Mucosa of descending colon (tissue), 3 donors: ENCODE data around the gene CEP112. TPM values are rescaled to one million over a fixed set of nuclear protein-coding genes. Genes with fewer than 3 reads are reported as not detected.

ENCODE experiments used
- ATAC-seq: fragments of 200-7000 bp; cut with Tn5 transposase; one replicate; pipeline ENCODE4 v1.9.1; 2020; ENCODE audit warnings: mild to moderate bottlenecking, moderate library complexity
- DNase-seq, 3 donors: peaks; one replicate each; pipeline ENCODE4 v3.0.0-alpha.2; 2020
- H3K36me3 ChIP-seq: fragments of 200-600 bp; one replicate; pipeline ENCODE4 v1.8.0; 2021; ENCODE audit warnings: low read depth, mild to moderate bottlenecking
- H3K4me1 ChIP-seq: fragments of 200-600 bp; one replicate; pipeline ENCODE4 v1.8.0; 2021; ENCODE audit warnings: low read depth, mild to moderate bottlenecking
- H3K4me3 ChIP-seq: fragments of 200-600 bp; one replicate; pipeline ENCODE4 v1.8.0; 2021; ENCODE audit warnings: mild to moderate bottlenecking
- H3K9me3 ChIP-seq: fragments of 200-600 bp; one replicate; pipeline ENCODE4 v1.8.0; 2021; ENCODE audit warnings: mild to moderate bottlenecking
- intact Hi-C, 2 donors: fragments of 100-400 bp; cut with DNase I in 1 of 2; cut with micrococcal nuclease in 1 of 2; formaldehyde crosslinking; loops; one replicate each; pipeline versions ENCODE4 v1.11.0 to v1.11.1; 2022; cut with DNase I, micrococcal nuclease
- total RNA-seq, 3 donors: library from RNA; stranded (reverse); fragmentation: NEBNext Ultra II Directional in 2 of 3; extraction: Animal tissue kit (Norgen Biotek cat#: 25700) in 2 of 3; gene quantifications; one replicate each; pipeline versions ENCODE4 v1.2.1 to v1.2.4, GENCODE V29; 2021 to 2023
- TF ChIP-seq, protein P1 (sequence below): fragments of 200-600 bp; IDR thresholded peaks from one replicate; pipeline ENCODE4 v1.8.0; 2022; ENCODE audit warnings: antibody characterized with exemption, mild to moderate bottlenecking
- donor health status: DM: no; HTN: no; CAD: no; lungs with moderate emphysema.
- donor health status: DM: no; HTN: no; CAD: no.
- donor health status: DM: no; HTN: yes; CAD: no.

The CEP112 gene
- total RNA-seq, 3 donors from 2014 or later, result 6.3 to 18.5 (median 7.0) TPM

DNA sequence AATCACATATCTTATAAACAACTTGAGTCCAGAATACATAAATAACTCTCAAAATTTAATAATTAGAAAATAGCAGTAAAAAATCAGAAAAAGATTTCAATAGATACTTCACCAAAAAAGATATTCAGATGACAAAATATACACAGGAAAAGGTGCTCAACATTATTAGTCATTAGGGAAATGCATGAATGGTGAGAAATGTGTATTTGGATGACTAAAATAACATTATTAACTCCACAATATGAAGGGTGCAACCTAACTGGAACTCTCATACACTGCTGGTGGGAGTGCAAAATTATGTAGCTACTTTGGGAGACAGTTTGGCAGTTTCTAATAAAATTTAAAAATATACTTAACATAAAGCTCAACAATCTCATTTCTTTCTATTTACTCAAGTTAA lies 368.2 kb downstream of the CEP112 start:
- Histone ChIP-seq H3K9me3 (no peaks in the 10 kb centered on the region), H3K4me3 (no peak overlapping the region), H3K4me1 (no peaks in the 10 kb centered on the region), H3K36me3 (no peaks in the 10 kb centered on the region)
- TF ChIP-seq, protein P1, sequence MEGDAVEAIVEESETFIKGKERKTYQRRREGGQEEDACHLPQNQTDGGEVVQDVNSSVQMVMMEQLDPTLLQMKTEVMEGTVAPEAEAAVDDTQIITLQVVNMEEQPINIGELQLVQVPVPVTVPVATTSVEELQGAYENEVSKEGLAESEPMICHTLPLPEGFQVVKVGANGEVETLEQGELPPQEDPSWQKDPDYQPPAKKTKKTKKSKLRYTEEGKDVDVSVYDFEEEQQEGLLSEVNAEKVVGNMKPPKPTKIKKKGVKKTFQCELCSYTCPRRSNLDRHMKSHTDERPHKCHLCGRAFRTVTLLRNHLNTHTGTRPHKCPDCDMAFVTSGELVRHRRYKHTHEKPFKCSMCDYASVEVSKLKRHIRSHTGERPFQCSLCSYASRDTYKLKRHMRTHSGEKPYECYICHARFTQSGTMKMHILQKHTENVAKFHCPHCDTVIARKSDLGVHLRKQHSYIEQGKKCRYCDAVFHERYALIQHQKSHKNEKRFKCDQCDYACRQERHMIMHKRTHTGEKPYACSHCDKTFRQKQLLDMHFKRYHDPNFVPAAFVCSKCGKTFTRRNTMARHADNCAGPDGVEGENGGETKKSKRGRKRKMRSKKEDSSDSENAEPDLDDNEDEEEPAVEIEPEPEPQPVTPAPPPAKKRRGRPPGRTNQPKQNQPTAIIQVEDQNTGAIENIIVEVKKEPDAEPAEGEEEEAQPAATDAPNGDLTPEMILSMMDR, result no peak
- intact Hi-C loops, result no loop called here
- DNase-seq (no peak), ATAC-seq (no peak)

DNA sequence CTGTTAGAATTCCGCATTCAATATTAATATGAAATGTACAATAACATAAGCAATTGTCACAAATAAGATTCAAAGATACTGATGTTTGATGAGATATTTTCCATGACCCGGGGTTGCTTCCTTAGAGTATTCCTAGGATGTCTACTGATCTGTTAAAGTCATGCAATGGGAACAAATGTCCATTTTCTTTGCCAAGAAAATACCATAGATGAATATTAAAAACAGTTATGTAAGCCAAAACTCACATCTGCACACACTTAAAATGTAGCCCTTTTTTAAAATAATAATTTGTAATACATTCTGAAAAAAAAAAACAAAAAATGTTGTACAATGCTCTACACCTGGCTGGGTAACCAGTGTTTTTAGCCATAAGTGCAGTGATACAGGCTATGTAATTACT lies 371.1 kb downstream of the CEP112 start:
- Histone ChIP-seq H3K9me3 (no peaks in the 10 kb centered on the region), H3K36me3 (no peaks in the 10 kb centered on the region), H3K4me1 (no peaks in the 10 kb centered on the region), H3K4me3 (no peak overlapping the region)
- intact Hi-C loops, result no loop called here
- ATAC-seq, result no peak
- TF ChIP-seq, protein P1, result no peak
- DNase-seq, result no peak

DNA sequence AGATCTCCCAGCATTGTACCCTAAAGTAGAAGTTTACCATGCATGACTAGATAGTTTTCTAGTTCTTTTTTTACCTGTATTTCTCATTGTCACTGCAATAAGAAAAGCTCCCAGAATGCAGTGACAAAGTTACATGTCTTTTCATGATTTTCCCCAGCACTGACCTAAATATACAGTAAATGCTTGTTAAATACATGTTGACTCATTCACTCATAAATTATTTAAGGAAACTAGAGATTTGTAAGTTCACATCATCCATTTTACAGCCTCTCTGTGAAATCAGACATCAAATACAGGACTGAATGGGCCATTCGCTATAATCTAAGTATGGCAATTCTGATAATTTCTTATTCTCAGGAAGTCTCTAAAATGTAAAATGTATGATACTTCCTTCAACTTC lies 371.6 kb downstream of the CEP112 start:
- Histone ChIP-seq H3K4me3 (no peak overlapping the region), H3K9me3 (no peaks in the 10 kb centered on the region), H3K36me3 (no peaks in the 10 kb centered on the region), H3K4me1 (no peaks in the 10 kb centered on the region)
- TF ChIP-seq, protein P1, result no peak
- ATAC-seq, result peak; percentile 42
- DNase-seq, result no peak
- intact Hi-C loops, result no loop called here

GRCh38 chr17:65819810-65820209 lies 372.1 kb downstream of the CEP112 start:
- Histone ChIP-seq H3K9me3 (no peaks in the 10 kb centered on the region), H3K4me3 (no peak overlapping the region), H3K36me3 (no peaks in the 10 kb centered on the region), H3K4me1 (no peaks in the 10 kb centered on the region)
- DNase-seq (no peak), ATAC-seq (no peak)
- TF ChIP-seq, protein P1, result no peak
- intact Hi-C loops, result no loop called here

- ATAC-seq (no peak), DNase-seq (no peak)
- Histone ChIP-seq H3K4me1 (no peaks in the 10 kb centered on the region), H3K9me3 (no peaks in the 10 kb centered on the region), H3K36me3 (no peaks in the 10 kb centered on the region), H3K4me3 (no peak overlapping the region)
- intact Hi-C loops, result no loop called here
- TF ChIP-seq, protein P1, result no peak
These were observed 374.0 kb downstream of the CEP112 start for GRCh38 chr17:65817951-65818350.

DNA sequence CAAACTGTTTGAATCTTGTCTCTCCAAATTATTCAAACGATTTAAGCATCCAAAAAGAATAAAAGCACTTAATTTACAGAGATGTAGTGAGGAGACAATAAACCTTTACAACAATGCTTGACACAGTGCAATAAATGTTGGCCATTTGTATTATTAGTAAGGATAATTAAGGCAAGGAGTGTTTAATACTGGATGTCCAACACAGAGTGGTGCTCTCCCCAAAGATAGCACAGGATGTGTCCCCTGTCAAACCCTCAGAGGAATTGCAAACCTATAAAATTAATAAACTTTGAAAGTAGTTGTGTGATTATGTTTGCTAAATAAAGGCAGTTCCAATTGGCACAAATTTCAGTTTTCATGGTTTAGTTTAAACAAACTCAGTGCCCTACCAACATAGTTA lies 377.5 kb downstream of the CEP112 start:
- Histone ChIP-seq H3K4me1 (no peaks in the 10 kb centered on the region), H3K9me3 (no peaks in the 10 kb centered on the region), H3K36me3 (no peaks in the 10 kb centered on the region), H3K4me3 (no peak overlapping the region)
- intact Hi-C loops, result no loop called here
- ATAC-seq (no peak), DNase-seq (no peak)
- TF ChIP-seq, protein P1, result no peak
